Endodermal cell (in vitro differentiated cells): Measurements from ENCODE around the gene H3-3A. TPM values are rescaled to one million over a fixed set of nuclear protein-coding genes. Genes with fewer than 3 reads are reported as not detected.

ENCODE experiments used
- DNase-seq: peaks from one replicate; pipeline ENCODE4 v3.0.0-alpha.2; 2017
- H3K27ac ChIP-seq: 2 replicates; pipeline ENCODE4 v1.5.1; 2013; ENCODE audit warnings: mild to moderate bottlenecking, low read depth, low read length, moderate library complexity
- H3K27me3 ChIP-seq: 2 replicates; pipeline ENCODE4 v1.6.1; 2013; ENCODE audit warnings: mild to moderate bottlenecking, low read length, moderate library complexity; ENCODE audit not compliant: insufficient read depth, control insufficient read depth, poor library complexity, severe bottlenecking
- H3K36me3 ChIP-seq: 2 replicates; pipeline ENCODE4 v1.7.0; 2013; ENCODE audit warnings: mild to moderate bottlenecking, low read length, moderate library complexity; ENCODE audit not compliant: control insufficient read depth, insufficient read depth
- H3K4me1 ChIP-seq: one replicate; pipeline ENCODE4 v1.7.0; 2013; ENCODE audit warnings: low read length; ENCODE audit not compliant: control insufficient read depth, insufficient read depth
- H3K4me3 ChIP-seq: 2 replicates; pipeline ENCODE4 v1.5.1; 2013; ENCODE audit warnings: mild to moderate bottlenecking, low read length, moderate library complexity
- H3K9ac ChIP-seq: 2 replicates; pipeline ENCODE4 v1.6.1; 2013; ENCODE audit warnings: mild to moderate bottlenecking, low read length, moderate library complexity; ENCODE audit not compliant: poor library complexity, severe bottlenecking; ENCODE audit errors: extremely low read depth
- H3K9me3 ChIP-seq: 2 replicates; pipeline ENCODE4 v1.6.1; 2013; ENCODE audit warnings: mild to moderate bottlenecking, low read length, moderate library complexity; ENCODE audit not compliant: control insufficient read depth
- H3K27ac Mint-ChIP-seq: 2 replicates; pipeline ENCODE4 v1.8.0; 2020; ENCODE audit warnings: mixed read lengths
- H3K27me3 Mint-ChIP-seq: 2 replicates; pipeline ENCODE4 v1.8.0; 2021; ENCODE audit warnings: mild to moderate bottlenecking, mixed read lengths; ENCODE audit not compliant: insufficient read depth
- H3K36me3 Mint-ChIP-seq: 2 replicates; pipeline ENCODE4 v1.8.0; 2020; ENCODE audit warnings: low read depth, mixed read lengths
- H3K4me1 Mint-ChIP-seq: 2 replicates; pipeline ENCODE4 v1.8.0; 2020; ENCODE audit warnings: mixed read lengths
- H3K4me3 Mint-ChIP-seq: 2 replicates; pipeline ENCODE4 v1.8.0; 2020; ENCODE audit warnings: mild to moderate bottlenecking, moderate library complexity, mixed read lengths
- H3K9me3 Mint-ChIP-seq: 2 replicates; pipeline ENCODE4 v1.8.0; 2020; ENCODE audit warnings: mild to moderate bottlenecking, mixed read lengths
- WGBS, 2 experiments: methylation state at CpG; one replicate each; pipeline versions ENCODE4 v1.1.5 to v1.1.7; 2013; ENCODE audit warnings: missing lambda C conversion rate in 2 of 2, mixed read lengths in 1 of 2; ENCODE audit not compliant: insufficient coverage in 1 of 2, insufficient read length in 1 of 2; 5-methylcytosine and 5-hydroxymethylcytosine counted together
- total RNA-seq, 2 donors: library from RNA; stranded (reverse); fragmentation: NEBNext Ultra II Directional in 1 of 2; extraction: Animal tissue kit (Norgen Biotek cat#: 25700) in 1 of 2; gene quantifications; 2 replicates in 1 of 2; 3 replicates in 1 of 2; pipeline ENCODE4 v1.2.1, GENCODE V29; 2021
- TF ChIP-seq, protein P1 (sequence below): fragments of 200-600 bp; sonication (generic); conservative IDR thresholded peaks from 2 replicates; pipeline ENCODE4 v1.5.0; 2021; ENCODE audit warnings: antibody characterized with exemption, mild to moderate bottlenecking

H3-3A gene
- total RNA-seq, 2 donors from 2014 or later = 733 to 829 TPM

DNA sequence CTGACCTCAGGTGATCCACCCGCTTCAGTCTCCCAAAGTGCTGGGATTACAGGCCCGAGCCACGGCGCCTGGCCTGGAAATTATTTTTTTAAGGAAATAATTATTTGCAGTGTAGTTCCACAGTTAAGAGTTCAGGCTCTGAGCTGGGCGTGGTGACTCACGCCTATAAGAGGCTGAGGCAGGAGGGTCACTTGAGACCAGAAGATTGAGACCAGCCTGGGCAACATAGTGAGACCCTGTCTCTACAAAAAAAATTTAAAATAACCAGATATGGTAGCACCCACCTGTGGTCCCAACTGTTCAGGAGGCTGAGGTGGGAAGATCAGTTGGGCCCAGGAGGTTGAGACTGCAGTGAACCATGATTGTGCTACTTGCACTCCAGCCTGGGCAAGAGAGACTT is 13.9 kb downstream of the H3-3A start:
- DNase-seq = no peak
- Histone ChIP-seq H3K27me3 (peaks cover 8% of the 10 kb centered on the region), H3K4me3 (no peak overlapping the region), H3K9ac (no peak overlapping the region), H3K36me3 (peaks cover 25% of the 10 kb centered on the region), H3K4me1 (no peaks in the 10 kb centered on the region), H3K27ac (no peak overlapping the region), H3K9me3 (no peaks in the 10 kb centered on the region)
- Mint-ChIP-seq H3K4me1 (peaks cover 4% of the 10 kb centered on the region), H3K27me3 (peaks cover 16% of the 10 kb centered on the region), H3K9me3 (no peaks in the 10 kb centered on the region), H3K27ac (no peak overlapping the region), H3K36me3 (peaks cover 21% of the 10 kb centered on the region), H3K4me3 (no peak overlapping the region)
- WGBS, 2 experiments = 92 to 93% methylated on average over 4 to 6 of the region's 6 CpGs
- TF ChIP-seq, protein P1, sequence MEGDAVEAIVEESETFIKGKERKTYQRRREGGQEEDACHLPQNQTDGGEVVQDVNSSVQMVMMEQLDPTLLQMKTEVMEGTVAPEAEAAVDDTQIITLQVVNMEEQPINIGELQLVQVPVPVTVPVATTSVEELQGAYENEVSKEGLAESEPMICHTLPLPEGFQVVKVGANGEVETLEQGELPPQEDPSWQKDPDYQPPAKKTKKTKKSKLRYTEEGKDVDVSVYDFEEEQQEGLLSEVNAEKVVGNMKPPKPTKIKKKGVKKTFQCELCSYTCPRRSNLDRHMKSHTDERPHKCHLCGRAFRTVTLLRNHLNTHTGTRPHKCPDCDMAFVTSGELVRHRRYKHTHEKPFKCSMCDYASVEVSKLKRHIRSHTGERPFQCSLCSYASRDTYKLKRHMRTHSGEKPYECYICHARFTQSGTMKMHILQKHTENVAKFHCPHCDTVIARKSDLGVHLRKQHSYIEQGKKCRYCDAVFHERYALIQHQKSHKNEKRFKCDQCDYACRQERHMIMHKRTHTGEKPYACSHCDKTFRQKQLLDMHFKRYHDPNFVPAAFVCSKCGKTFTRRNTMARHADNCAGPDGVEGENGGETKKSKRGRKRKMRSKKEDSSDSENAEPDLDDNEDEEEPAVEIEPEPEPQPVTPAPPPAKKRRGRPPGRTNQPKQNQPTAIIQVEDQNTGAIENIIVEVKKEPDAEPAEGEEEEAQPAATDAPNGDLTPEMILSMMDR = no peak

DNA sequence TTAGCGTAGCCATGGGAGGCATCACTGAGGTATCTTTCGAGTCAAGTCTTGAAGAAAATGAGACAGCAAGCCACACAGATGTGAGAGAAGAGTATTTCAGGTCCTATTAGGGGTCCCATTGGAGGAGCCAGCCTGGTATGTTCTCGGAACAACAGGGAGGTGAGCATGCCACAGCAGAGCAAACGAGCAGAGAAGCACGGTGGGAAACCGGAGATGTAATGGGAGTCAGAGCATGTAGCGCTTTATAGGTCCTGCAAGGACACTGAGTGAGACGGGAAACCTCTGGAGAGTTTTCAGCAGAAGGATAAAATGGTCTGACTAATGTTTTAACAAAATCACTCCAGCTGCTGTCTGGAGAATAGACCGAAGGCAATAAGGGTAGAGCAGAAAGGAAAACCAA is 15.9 kb downstream of the H3-3A start:
- H3K9ac ChIP-seq = no peak overlapping the region
- peaks cover 8% of the 10 kb centered on the region for H3K36me3 Mint-ChIP-seq

DNA sequence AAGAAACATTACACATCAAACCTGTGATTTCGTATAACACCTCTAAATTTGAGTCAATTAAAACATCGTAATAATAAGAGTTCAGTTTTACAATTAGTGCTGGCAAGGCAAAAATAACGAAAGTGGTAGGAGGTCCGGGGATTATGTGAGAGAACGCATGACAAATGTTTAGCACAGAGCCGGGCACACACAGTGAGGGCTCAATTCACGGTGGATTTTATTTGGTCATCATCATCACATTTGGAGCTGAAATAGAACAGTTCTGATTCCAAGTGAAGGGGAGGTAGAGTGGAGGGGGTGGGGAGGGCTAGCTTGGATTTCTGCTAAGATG is 20.0 kb downstream of the H3-3A start:
- WGBS, 2 experiments = 75 to 91% methylated on average over 5 to 7 of the region's 7 CpGs
- no peaks in the 10 kb centered on the region for H3K4me1 Mint-ChIP-seq
- no peak for DNase-seq

More for the DNA sequence above, 15.9 kb downstream of the H3-3A start:
- H3K27me3 ChIP-seq = peaks cover 18% of the 10 kb centered on the region
- Mint-ChIP-seq H3K4me3 (no peak overlapping the region), H3K4me1 (no peaks in the 10 kb centered on the region), H3K27ac (no peak overlapping the region), H3K9me3 (no peaks in the 10 kb centered on the region), H3K27me3 (peaks cover 33% of the 10 kb centered on the region)
- no peaks in the 10 kb centered on the region for H3K9me3 ChIP-seq
- peaks cover 8% of the 10 kb centered on the region for H3K36me3 ChIP-seq
- H3K4me3 ChIP-seq = no peak overlapping the region
- TF ChIP-seq, protein P1 = no peak
- no peak for DNase-seq
- H3K27ac ChIP-seq = no peak overlapping the region
- H3K4me1 ChIP-seq = no peaks in the 10 kb centered on the region
- 70 to 77% methylated on average over 8 to 9 of the region's 9 CpGs for WGBS, 2 experiments

More for the DNA sequence above, 20.0 kb downstream of the H3-3A start:
- Histone ChIP-seq H3K9me3 (no peaks in the 10 kb centered on the region), H3K27me3 (peaks cover 18% of the 10 kb centered on the region), H3K9ac (no peak overlapping the region), H3K27ac (no peak overlapping the region), H3K4me3 (peak overlapping the region; percentile 80), H3K36me3 (no peaks in the 10 kb centered on the region), H3K4me1 (no peaks in the 10 kb centered on the region)
- Mint-ChIP-seq H3K4me3 (peak overlapping the region; percentile 70), H3K27me3 (peaks cover 60% of the 10 kb centered on the region), H3K36me3 (no peaks in the 10 kb centered on the region), H3K27ac (no peak overlapping the region), H3K9me3 (no peaks in the 10 kb centered on the region)
- TF ChIP-seq, protein P1 = no peak
